ENCODE results near the gene SLC4A7.
A peak's percentile ranks its signal among the peaks of the same experiment; 100 is the strongest.
"Not testable (repeated sequence)": the region's sequence is repeated elsewhere in the genome, so short reads cannot be mapped to it uniquely, and the experiment has no call there.

The SLC4A7 gene

DNA sequence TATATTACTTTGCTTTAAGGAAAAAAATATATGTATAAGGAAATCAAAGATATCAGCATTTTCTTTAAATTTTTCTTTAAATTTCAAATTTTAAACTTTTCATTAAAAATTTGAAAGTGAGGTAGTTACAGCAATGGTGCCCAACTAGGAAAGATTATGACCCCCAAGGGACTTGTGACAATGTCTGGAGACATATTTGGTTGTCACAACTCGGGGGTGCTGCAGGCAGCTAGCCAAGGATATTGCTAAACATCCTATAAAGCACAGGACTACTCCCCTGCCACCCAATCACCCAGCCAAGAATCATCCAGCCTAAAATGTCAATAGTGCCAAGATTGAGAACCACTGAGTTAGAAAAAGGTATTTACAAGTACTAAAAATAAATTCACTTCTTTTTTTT, 57.3 kb downstream of the SLC4A7 start:
- DNase-seq: no peak

DNA sequence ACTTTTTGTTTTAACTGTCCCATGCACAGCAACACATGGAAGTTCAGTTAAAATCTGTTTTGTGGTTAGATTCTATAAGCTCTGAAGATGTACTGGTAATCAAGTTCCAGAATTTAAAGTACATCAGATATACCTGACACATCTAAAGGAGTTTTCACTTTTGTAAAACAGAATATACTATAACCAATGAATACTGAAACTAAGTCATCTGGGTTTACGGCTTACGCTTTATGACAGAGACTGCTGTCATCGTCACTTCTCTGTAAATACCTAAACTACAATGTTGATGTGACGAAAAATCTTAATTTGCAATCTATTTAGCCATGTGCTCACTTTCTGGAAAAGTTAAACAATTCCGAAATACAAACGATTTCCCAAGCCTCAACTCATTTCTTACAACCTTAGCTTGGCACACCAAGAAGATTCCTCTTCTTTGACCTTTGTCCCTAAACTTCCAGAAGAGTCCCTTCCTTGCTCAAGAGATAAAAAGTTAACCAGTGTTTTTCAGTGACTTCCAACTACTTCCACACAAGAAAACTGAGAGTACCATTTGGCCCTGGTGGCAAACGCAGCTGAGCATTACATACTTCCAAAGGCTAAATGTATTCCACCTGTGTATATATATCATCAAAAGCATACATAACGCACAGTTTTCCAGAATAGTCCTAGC, 58.2 kb downstream of the SLC4A7 start:
- DNase-seq: no peak

DNA sequence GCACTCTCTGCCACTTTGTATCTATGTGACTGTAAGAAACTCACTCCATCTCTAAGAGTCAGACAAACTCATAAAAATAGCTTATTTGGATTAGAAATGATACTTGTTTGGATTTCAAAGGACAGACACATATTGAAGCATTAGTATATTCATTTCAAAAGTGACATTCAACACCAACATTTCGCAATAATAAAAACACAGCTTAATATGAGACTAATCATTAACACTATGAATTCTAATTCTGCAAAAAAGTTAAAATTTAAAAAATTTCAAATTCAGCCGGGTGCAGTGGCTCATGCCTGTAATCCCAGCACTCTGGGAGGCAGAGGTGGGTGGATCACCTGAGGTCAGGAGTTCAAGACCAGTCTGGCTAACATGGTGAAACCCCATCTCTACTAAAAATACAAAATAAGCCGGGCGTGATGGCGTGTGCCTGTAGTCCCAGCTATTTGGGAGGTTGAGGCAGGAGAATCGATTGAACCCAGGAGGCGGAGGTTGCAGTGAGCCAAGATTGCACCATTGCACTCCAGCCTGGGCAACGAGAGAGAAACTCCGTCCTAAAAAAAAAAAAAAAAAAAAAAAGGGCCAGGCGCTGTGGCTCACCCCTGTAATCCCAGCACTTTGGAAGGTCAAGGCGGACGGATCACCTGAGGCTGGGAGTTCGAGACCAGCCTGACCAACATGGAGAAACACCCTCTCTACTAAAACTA, 59.2 kb downstream of the SLC4A7 start:
- DNase-seq: not testable (repeated sequence)

DNA sequence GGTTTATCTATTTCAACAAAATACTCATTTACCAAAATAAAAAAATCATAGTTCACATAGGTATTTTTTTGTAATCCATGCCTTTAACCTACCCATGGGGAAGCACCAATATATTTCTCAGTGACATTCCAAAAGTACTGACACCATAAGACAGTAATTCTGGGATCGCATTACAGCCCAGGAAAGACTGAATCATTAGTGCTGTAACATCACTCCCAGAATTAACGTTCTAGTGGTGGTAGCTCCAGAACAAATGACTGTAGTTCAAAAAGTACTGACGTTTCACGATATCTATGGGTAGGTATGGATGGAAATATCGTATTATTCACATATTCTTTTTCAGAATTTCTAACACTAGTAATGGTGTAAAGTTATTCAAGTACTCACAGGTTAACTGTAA, 60.7 kb downstream of the SLC4A7 start:
- DNase-seq: no peak

DNA sequence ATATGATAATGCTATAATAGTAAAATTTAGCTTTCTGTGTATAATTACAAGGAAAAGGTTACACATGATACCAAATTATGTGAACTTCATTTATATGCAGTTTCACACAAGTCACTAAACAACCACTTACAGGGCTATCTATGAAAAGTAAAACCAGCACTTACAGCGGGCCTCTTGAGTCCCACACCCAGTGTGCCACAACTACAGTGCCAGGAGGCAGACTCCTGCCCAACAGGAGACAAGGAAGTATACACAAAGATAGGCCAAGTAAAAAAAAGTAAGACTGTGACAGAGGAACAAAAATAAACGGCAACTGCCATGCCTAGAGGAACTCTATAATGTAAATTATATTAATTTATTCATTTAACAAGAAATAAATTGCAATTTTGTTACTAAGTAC, 61.6 kb downstream of the SLC4A7 start:
- no peak for DNase-seq

DNA sequence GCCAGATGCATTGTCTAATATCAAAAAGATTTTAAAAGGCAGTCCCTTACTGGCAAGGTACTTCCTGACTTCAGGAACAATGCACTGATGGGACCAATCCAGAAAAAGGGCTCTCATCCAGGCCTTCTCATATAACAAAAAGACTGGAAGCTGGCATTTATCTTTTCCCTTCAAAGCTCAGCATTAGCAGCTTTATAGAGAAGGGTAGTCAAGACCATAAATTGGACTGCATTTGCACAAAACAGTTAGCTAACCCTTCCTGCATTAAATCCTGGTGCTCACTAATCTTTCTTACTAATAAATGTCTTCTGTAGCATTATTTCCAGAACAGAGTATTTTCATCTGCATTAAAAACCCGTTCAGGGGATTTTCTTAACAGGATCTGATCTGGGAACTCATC, 69.0 kb downstream of the SLC4A7 start:
- no peak for DNase-seq

DNA sequence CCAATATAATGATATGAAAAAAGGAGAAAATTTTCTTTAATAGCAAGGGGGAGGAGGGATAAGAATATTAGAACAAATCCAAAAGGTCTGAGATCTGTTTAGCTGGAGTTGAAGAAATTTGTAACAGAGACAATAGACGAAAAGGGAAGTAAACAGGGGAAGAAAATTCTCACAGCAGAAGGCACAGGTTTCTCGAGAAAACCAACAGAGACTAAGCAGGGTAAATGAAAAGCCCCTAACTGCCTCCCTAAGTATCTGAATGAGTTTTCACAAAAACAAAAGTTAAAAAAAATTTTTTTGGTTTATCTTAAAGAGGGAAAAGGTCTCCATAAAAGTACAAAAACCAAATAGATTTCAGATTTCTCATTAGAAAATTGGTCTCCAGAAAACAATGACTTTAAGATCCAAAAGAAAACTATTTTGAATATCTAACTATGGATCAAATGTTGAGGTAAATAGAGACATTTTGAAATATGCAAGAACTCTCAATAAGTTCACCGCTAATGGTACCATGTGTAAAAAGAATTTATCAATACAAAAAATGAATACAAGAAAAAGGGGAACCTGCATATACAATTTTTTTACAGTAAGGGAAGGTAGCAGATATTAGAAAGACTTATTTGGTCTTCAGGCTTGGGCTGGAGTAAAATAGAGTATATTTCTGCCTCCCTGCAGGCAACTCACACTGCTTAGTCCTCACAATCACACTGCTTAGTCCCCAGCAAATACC, 91.1 kb downstream of the SLC4A7 start:
- DNase-seq: no peak

DNA sequence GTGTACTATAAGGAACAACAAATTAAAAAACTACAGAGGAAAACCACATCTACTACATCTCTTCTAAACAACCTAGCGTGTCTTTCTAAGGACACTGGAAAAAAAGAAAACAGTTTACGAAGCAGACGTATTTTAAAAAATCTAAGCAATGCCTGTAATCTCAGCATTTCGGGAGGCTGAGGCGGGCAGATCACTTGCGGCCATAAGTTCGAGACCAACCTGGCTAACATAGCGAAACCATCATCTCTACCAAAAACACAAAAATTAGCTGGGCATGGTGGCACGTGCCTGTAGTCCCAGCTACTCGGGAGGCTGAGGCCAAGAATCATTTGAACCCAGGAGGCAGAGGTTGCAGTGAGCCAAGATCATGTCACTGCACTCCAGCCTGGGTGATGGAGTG, 91.8 kb downstream of the SLC4A7 start:
- not testable (repeated sequence) for DNase-seq

DNA sequence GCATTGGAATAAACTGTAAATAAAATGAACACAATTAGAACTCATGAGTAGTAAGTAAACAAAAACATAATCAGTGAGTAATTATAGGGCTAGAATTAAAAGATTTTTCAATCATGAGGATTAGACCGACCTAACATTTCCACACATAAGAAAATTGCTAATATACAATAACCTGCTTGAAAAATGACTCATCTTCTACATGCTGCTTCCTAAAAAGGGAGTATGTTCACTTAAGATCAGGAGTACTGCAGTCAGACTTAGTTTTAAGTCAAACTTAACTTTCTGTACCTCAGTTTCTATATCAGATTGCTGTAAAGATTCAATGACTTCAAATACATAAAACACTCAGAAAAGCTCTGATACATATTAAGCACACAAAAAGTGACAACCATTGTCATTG, 92.4 kb downstream of the SLC4A7 start:
- DNase-seq: no peak

DNA sequence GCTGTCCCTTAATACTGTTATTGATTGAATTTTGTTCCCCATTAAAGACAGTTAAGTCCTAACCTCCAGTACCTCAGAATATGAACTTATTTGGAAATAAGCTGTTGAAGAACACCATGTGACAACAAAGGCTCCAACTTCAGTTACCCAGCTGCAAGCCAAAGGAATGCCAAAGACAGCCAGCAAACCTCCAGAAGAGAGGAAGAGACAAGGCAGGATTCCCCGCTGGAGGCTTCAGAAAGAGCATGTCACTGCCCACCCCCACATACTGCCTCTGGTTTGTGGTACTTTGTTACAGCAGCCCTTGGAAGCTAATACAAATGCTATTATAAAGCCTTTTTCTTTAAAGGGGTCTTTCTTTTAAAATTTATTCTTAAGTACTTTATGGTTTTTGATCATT, 96.6 kb downstream of the SLC4A7 start:
- DNase-seq: no peak

DNA sequence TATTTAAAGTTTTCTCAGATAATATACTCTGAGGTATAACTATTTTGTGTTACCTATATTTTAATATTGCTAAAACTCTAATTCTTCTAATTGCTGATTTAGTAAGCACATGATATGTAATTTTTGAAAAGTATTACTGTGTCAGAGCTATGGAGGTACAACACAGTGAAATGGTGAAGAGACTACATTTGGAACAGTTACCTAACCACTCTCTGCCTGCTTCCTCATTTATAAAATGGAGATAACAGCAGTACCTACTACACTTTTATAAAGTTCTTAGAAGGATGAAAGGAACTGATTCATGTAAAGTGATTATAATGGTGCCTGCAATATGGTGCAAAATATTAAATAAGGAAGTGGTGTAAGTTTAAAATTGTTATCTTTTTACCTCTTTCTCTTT, 98.7 kb downstream of the SLC4A7 start:
- DNase-seq: no peak

DNA sequence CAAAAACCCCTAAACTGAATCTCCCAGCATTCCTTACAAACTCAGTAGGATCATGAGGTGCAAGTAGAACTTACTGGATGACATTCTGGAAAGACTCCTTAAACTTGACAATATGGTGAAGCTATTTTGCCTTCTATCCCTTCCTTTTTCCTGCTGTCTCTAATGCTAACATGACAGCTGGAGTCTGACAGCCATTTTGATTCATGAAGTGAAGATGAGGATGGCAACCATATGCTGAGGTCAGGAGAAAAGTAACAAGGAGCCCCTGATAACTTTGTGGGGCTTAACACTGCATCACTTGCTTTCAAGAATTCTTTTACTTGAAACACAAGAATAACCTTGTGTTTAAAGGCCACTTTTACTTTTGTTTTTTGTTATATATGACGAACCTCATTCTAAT, 100.0 kb downstream of the SLC4A7 start:
- DNase-seq: no peak

DNA sequence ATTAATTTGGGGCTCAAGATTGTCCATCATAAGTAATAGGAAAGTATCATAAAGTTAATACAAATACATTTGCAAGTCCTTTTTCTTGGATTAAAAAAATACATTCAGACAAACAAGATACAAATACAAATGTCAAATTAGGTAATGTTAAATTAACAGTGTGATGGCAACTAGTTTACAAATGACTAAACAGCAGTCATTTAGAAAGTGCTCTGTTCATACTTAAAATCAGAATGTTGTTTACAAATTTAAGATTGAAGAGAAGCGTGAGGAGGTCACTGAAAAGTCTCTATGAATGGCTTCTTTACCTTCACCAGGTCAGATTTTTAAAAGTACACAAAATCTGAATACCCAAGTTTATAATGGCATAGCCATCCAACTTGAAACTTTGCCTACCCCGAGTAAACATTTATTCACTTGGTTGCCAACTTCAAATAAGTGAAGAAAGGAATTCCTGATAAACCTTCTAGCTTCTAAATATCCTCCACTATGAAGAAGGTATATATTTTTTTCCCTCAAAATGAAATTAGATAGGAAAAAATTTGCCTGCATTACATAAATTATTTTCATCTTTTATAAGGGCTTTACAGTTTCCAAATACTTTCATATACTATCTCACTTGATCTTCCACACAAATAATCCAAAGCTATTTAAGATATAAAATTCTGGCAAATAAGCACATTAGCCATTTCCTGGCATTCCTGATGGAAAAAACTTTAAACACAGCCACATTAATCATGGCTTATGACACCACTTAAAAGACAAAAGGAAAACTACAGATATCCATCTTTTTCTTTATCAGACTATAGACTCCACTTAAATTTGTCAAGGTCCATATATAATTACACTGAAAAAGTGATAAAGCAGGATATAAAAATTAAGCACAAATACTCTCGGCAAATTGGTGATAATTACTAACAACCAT, 103.5 kb downstream of the SLC4A7 start:
- no peak for DNase-seq

DNA sequence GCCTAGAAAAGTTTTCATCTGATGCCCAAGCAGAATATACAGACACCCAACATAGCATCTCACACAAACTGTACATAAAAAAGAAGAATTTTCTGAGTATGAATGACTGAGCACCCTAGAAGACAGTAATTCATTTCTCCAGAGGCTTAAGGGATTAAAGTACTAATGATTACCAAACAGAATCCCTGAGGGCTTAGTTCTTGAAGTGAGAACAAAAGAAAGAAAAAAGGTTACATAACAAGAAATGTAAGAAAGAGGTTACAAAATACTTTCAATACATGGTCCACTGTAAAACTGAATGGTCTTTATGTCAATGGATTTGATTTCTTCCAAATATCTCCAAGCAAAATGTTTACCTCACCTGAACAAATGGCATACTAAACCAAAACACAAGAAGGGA, 105.9 kb downstream of the SLC4A7 start:
- DNase-seq: no peak

DNA sequence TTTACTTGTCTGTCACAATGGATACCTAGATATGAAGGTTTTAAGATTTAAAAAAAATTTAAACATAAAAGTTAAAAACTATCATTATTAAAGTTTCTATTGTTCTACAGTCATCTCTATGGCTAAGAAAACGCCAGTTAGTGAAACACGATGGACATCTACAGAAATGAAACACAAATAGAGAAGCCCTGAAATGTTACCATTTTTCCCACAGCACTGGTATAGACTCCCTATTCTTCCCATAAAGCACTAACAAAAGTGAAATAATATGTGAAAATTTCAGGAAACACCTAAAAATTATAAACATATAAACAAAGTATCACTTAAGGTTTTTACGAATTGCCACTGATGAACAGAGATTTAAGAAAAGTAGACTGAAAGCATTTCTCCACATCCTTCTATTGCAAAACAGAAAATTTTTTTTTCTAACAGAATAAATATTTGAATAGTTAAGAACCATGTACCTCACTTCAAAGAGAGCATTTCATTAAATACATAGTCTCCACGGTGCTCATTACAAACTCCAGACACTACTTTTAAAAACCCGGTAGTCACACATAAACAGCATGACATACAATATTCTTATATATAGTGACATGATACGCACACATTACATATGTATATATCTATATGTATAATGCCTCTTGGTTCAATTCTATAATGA, 107.9 kb downstream of the SLC4A7 start:
- no peak for DNase-seq

DNA sequence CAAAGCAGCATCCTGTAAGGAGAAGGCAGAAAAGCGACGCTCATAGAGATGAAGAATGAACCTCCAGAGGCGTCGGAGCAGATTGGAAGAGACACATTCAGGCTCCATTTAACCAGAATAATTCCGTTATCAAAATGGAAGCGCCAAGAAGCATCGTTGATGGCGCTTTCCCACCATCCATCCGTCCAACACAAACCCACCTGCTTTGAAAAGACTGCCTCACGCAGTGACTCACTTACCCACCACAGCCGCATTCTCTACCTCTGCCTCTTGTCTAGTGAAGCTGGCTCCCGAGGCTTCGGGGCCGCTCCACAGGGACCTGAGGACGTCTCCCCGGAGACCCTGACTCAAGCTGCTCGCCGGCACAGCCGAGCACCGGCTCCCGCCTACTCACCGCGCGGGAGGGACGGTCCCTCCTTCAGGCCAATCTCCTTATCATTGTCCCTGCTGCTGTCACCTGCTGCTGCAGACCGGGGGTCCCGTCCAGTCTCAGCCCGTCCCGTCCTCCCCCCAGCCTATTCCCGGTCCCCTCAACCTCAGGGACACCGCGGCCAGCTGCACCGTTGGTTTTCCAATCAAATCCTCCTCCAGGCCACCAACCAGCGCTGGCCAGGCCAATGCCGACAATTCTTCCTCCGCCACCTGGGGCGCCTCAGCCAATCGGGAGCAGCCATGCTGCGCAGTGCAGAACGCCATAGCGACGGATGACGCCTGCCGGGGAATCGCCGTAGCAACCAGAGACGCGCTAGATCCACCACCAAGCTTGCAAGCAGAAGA, 115.2 kb downstream of the SLC4A7 start, which contains the start of gene NEK10:
Gene NEK10, minus strand, starts transcription at position 553 of the 777 bp plus-strand sequence. CDS start 16,501 bp downstream, outside the sequence.
- peak; percentile 84 for DNase-seq

DNA sequence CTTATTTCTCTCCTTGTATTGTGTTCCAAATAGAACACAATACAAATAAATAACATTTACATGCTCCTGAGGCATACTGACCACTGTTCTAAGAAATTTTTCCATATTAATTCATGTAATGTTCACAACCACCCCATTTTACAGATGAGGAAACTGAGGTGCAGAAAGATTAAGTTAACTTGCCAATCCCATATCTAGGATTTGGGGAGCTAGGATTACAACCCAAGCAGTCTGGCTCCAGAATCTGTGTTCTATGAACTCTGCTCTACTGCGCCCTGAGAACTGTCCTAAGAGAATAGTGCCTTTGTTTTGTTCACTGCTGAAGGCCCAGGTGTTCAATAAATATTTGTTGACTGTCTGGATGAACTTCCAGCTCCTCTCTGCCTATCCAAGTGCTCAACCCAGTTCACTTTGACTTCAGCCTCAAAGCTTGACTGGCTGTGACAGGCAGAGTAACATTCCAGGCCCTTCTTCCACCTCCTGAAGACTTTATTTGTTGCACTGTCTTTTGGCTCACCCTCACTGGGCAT, 118.1 kb downstream of the SLC4A7 start:
- DNase-seq: no peak

DNA sequence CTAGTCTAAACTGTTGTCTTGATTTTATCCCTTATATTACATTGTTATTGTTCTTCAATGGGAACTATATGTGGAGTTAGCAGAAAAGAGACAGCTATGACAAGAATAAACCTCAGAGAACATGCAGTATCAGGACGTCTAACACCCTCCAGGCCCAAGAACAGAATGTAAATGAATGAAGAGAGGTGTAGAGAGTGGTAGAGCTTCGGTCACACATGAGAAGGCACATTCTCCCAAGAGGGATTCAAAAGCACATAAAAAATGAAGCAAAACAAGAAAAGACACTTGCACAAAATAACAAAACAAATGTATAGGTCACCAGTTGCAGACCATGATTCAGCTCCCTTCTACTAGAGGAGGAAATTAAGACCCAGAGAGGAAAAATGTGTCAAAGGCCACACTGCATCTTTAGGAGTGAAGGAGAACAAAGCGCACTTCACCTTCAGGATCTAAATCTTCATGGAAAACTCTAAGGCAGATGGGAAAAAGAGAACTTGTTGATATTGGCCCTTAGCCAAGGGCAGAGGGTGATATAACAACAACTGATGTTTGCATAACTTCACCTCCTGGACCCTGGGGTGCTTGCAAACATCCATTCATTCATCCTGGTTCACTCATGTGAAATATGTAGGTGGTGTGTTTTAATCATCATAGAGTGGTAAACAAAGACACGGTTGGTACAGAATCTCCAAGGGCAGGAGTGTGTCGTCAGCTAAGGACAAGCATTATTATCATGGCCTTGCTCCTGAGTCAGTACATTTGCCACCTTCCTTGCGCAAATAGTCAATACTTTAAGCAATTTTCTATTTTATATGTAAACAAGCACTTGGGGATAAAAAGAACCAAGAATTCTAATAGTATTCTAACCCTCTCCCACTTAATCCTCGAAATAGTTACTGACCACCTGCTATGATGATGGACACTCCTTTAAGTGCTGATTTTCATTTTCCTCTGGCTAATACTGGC, 123.8 kb downstream of the SLC4A7 start:
- DNase-seq: no peak

DNA sequence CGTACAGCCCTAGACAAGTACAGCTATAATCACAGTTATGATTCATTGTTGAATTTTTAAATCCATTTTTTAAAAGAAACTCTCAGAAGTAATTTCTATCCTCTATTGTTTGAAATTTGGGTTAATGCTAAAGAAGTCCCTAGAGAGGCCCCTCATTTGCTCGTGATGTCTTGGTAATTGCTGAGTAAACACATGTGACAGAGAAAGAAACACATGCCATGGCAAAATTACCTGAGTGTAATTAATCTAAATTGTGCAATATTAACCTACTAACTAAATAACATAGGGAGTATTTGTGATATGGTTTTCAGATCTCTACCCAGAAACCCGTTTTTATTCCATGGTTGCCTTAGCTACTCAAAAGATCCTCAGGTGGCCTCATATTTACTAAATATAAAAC, 125.8 kb downstream of the SLC4A7 start:
- DNase-seq: no peak

Data from effector CD8-positive, alpha-beta T cell (primary cell).